Middle frontal gyrus (tissue), 1 donor: ENCODE data around the gene SLC10A6.
"Not testable (repeated sequence)": the region's sequence is repeated elsewhere in the genome, so short reads cannot be mapped to it uniquely, and the experiment has no call there.

Source experiments
- DNase-seq: peaks from one replicate; pipeline ENCODE4 v3.0.0-alpha.2; 2015; ENCODE audit warnings: low spot score; ENCODE audit errors: extremely low spot score

SLC10A6 gene

GRCh38 chr4:86848732-86849619 is at the start of gene SLC10A6:
Gene SLC10A6 (minus strand): TSS chr4:86849384. CDS start chr4:86849115, 269 bp downstream.
- no peak for DNase-seq

- no peak for DNase-seq
These were observed 49.4 kb upstream of the SLC10A6 start for GRCh38 chr4:86898562-86898961.

GRCh38 chr4:86896596-86896995 is 47.4 kb upstream of the SLC10A6 start:
- no peak for DNase-seq

GRCh38 chr4:86895692-86896488 is 46.7 kb upstream of the SLC10A6 start:
- peak; percentile 77 for DNase-seq

GRCh38 chr4:86894455-86894854 is 45.3 kb upstream of the SLC10A6 start:
- no peak for DNase-seq

GRCh38 chr4:86893136-86893535 is 44.0 kb upstream of the SLC10A6 start:
- DNase-seq = no peak

- peak; percentile 8 for DNase-seq
These were observed 43.4 kb upstream of the SLC10A6 start for GRCh38 chr4:86892636-86892960.

- DNase-seq = peak; percentile 23
These were observed 42.8 kb upstream of the SLC10A6 start, which contains the start of gene C4orf36 for GRCh38 chr4:86891762-86892635. Gene C4orf36 (minus strand): TSS chr4:86892422. CDS start chr4:86891520, 902 bp downstream.

- DNase-seq = no peak
These were observed 41.6 kb upstream of the SLC10A6 start for GRCh38 chr4:86890790-86891189.

- DNase-seq = no peak
These were observed 30.5 kb upstream of the SLC10A6 start for GRCh38 chr4:86879641-86880040.

- DNase-seq = no peak
These were observed 29.5 kb upstream of the SLC10A6 start for GRCh38 chr4:86878640-86879039.

- DNase-seq = no peak
These were observed 27.9 kb upstream of the SLC10A6 start for GRCh38 chr4:86876894-86877685.

GRCh38 chr4:86875436-86875835 is 26.3 kb upstream of the SLC10A6 start:
- DNase-seq = not testable (repeated sequence)

GRCh38 chr4:86872135-86872534 is 23.0 kb upstream of the SLC10A6 start:
- no peak for DNase-seq

- no peak for DNase-seq
These were observed 21.4 kb upstream of the SLC10A6 start for GRCh38 chr4:86870442-86871069.

- DNase-seq = no peak
These were observed 8.3 kb upstream of the SLC10A6 start for GRCh38 chr4:86857341-86858052.

- DNase-seq = no peak
These were observed 7.7 kb upstream of the SLC10A6 start for GRCh38 chr4:86856896-86857295.

GRCh38 chr4:86855572-86855971 is 6.4 kb upstream of the SLC10A6 start:
- no peak for DNase-seq

GRCh38 chr4:86853209-86853608 is 4.0 kb upstream of the SLC10A6 start:
- no peak for DNase-seq
